A673 (cell line): ENCODE results near the gene SLC6A14.

ENCODE experiments used
- CTCF ChIP-seq: fragments of 300-800, 200-600 bp; sonication (generic); conservative IDR thresholded peaks from 2 replicates; pipeline ENCODE4 v1.5.1; 2017; ENCODE audit warnings: low read depth, mild to moderate bottlenecking, antibody characterized with exemption, low read length, moderate library complexity, mixed read lengths
- EZH2 ChIP-seq: fragments of 200-600 bp; sonication (generic); IDR thresholded peaks from 2 replicates; pipeline ENCODE4 v1.6.1; 2017; ENCODE audit warnings: borderline replicate concordance, low read depth, mild to moderate bottlenecking, mixed read lengths, antibody characterized with exemption, low read length; ENCODE audit not compliant: poor library complexity, severe bottlenecking

GRCh38 chrX:116449156-116449555, 12.8 kb downstream of the SLC6A14 start:
- TF ChIP-seq CTCF (no peak), EZH2 (no peak)
